HepG2 (cell line): Measurements from ENCODE around the gene C4B. TPM values are rescaled to one million over a fixed set of nuclear protein-coding genes. Genes with fewer than 3 reads are reported as not detected.
A peak's percentile ranks its signal among the peaks of the same experiment; 100 is the strongest.

Source experiments
- AHR ChIP-seq: IDR thresholded peaks from 2 replicates; pipeline ENCODE4 v1.6.1; 2018; ENCODE audit warnings: missing genetic modification reagents, missing compliant biosample characterization
- CREBL2 ChIP-seq: sonication (generic); formaldehyde crosslinking; IDR thresholded peaks from 2 replicates; pipeline ENCODE4 v1.8.1; 2023; ENCODE audit warnings: missing genetic modification reagents, mild to moderate bottlenecking, borderline replicate concordance
- E2F1 ChIP-seq: sonication (generic); formaldehyde crosslinking; IDR thresholded peaks from 2 replicates; pipeline ENCODE4 v1.5.0; 2020; ENCODE audit warnings: missing genetic modification reagents
- FOXO1 ChIP-seq: sonication (generic); formaldehyde crosslinking; IDR thresholded peaks from 2 replicates; pipeline ENCODE4 v1.4.0; 2020; ENCODE audit warnings: missing genetic modification reagents
- GRHL1 ChIP-seq: sonication (generic); formaldehyde crosslinking; conservative IDR thresholded peaks from 2 replicates; pipeline ENCODE4 v1.8.0; 2022; ENCODE audit warnings: missing genetic modification reagents
- HOXA5 ChIP-seq: sonication (generic); formaldehyde crosslinking; IDR thresholded peaks from 2 replicates; pipeline ENCODE4 v1.4.0; 2020; ENCODE audit warnings: missing genetic modification reagents
- HOXA7 ChIP-seq: sonication (generic); formaldehyde crosslinking; IDR thresholded peaks from 2 replicates; pipeline ENCODE4 v1.8.1; 2022; ENCODE audit warnings: mild to moderate bottlenecking, missing genetic modification reagents, moderate library complexity
- JUNB ChIP-seq: sonication (generic); formaldehyde crosslinking; IDR thresholded peaks from 2 replicates; pipeline ENCODE4 v1.8.0; 2022; ENCODE audit warnings: missing genetic modification reagents, mild to moderate bottlenecking, borderline replicate concordance
- PRDM4 ChIP-seq: sonication (generic); formaldehyde crosslinking; IDR thresholded peaks from 2 replicates; pipeline ENCODE4 v1.9.0; 2021; ENCODE audit warnings: missing genetic modification reagents, borderline replicate concordance
- RFX5 ChIP-seq: IDR thresholded peaks from 2 replicates; pipeline ENCODE4 v1.6.1; 2011; ENCODE audit warnings: low read depth, low read length, improper control_type of control experiment
- ZFP36 ChIP-seq: fragments of 150-350 bp; IDR thresholded peaks from 2 replicates; pipeline ENCODE4 v1.6.1; 2018; ENCODE audit warnings: borderline replicate concordance, low read length, low read depth; ENCODE audit not compliant: partially characterized antibody
- ZNF12 ChIP-seq: sonication (generic); formaldehyde crosslinking; IDR thresholded peaks from 2 replicates; pipeline ENCODE4 v1.5.0; 2020; ENCODE audit warnings: missing genetic modification reagents
- ZNF547 ChIP-seq: sonication (generic); formaldehyde crosslinking; IDR thresholded peaks from 2 replicates; pipeline ENCODE4 v1.5.1; 2020; ENCODE audit warnings: mild to moderate bottlenecking, missing genetic modification reagents
- ZNF609 ChIP-seq: sonication (generic); formaldehyde crosslinking; IDR thresholded peaks from 2 replicates; pipeline ENCODE4 v1.4.0; 2020; ENCODE audit warnings: mild to moderate bottlenecking, missing genetic modification reagents, borderline replicate concordance
- ZNF883 ChIP-seq: sonication (generic); formaldehyde crosslinking; IDR thresholded peaks from 2 replicates; pipeline ENCODE4 v1.5.1; 2020; ENCODE audit warnings: mild to moderate bottlenecking, missing genetic modification reagents; ENCODE audit errors: not compliant biosample characterization
- ZSCAN5A ChIP-seq: sonication (generic); formaldehyde crosslinking; IDR thresholded peaks from 2 replicates; pipeline ENCODE4 v1.8.0; 2022; ENCODE audit warnings: mild to moderate bottlenecking, missing genetic modification reagents, borderline replicate concordance
- polyA plus RNA-seq, 8 experiments: library from polyadenylated mRNA; depleted of rRNA in 3 of 8; stranded (reverse) in 7 of 8; unstranded in 1 of 8; fragments of >200 nt; fragmentation: Illumina TruSeq in 4 of 8; extraction: Trizol in 4 of 8; gene quantifications; 2 replicates each; pipeline versions ENCODE4 v1.2.1 to v1.2.3, GENCODE V29; 2011 to 2016; ENCODE audit warnings: low read depth in 4 of 8, missing spikeins in 1 of 8, mixed read lengths in 1 of 8; ENCODE audit not compliant: insufficient read depth in 1 of 8
- total RNA-seq, 5 experiments: library from RNA; depleted of rRNA; stranded (reverse); fragments of >200 nt; fragmentation: Illumina TruSeq; extraction: Trizol; gene quantifications; 2 replicates each; pipeline ENCODE4 v1.2.3, GENCODE V29; 2016; ENCODE audit warnings: low read depth in 1 of 5

C4B gene
- total and polyA plus RNA-seq, 2 of the 13 experiments (the other 11 are each of a cell fraction or from before 2014, with no cell fraction given) = 167 to 538 TPM

GRCh38 chr6:31971993-31972708 lies 42.4 kb upstream of the C4B start, which contains the start of gene DXO (continued):
- TF ChIP-seq FOXO1 (peak; percentile 79), GRHL1 (CRISPR knock-in tag) (no peak), CREBL2 (CRISPR knock-in tag) (0 out of 2 replicates have a peak, but pooled peaks have one; percentile 77), AHR (CRISPR knock-in tag) (peak; percentile 75; the same call in 1 of the 2 replicates), E2F1 (peak; percentile 82; the same call in 1 of the 2 replicates), ZNF12 (peak; percentile 73; the same call in 1 of the 2 replicates), ZNF883 (peak; percentile 70), RFX5 (peak; percentile 38; the same call in 1 of the 2 replicates), ZSCAN5A (no peak), ZFP36 (no peak), HOXA5 (peak; percentile 67; the same call in 1 of the 2 replicates), ZNF609 (CRISPR knock-in tag) (no peak), ZNF547 (CRISPR knock-in tag) (0 out of 2 replicates have a peak, but pooled peaks have one; percentile 44), PRDM4 (no peak), JUNB (peak; percentile 28; the same call in 1 of the 2 replicates), HOXA7 (CRISPR knock-in tag) (no peak)
